Head of caudate nucleus (tissue), 42 donors: ENCODE results near the gene EVC.

ENCODE experiments used
- DNase-seq, 42 donors: peaks; one replicate each; pipeline versions ENCODE4 v3.0.0 to v3.0.0-alpha.2; 2020 to 2021; ENCODE audit warnings: mixed read lengths in 7 of 42
- intact Hi-C: fragments of 100-400 bp; cut with DNase I; formaldehyde crosslinking; loops from one replicate; pipeline ENCODE4 v1.15.0; 2022

The EVC gene

DNA sequence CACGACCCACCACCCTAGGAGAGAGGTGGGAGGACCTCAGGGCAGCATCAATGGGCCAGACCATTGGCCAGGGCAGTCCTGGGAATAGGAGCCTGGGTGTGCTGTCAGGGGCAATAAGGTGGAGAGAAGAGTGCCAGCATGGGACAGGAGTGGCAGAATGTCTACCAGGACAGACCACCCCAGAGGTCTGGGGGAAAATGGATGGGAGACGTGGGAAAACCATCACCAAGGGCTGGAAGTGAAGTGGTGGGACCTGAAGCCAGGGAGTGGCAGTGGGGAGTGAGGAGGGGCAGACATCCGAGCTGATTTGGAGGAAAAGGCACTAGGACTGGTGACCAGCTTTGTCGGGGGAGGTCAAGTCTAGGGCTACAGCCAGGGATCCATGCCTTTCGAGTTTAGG is 3.6 kb upstream of the EVC start:
- intact Hi-C loops, result no loop called here
- DNase-seq, result no peak

DNA sequence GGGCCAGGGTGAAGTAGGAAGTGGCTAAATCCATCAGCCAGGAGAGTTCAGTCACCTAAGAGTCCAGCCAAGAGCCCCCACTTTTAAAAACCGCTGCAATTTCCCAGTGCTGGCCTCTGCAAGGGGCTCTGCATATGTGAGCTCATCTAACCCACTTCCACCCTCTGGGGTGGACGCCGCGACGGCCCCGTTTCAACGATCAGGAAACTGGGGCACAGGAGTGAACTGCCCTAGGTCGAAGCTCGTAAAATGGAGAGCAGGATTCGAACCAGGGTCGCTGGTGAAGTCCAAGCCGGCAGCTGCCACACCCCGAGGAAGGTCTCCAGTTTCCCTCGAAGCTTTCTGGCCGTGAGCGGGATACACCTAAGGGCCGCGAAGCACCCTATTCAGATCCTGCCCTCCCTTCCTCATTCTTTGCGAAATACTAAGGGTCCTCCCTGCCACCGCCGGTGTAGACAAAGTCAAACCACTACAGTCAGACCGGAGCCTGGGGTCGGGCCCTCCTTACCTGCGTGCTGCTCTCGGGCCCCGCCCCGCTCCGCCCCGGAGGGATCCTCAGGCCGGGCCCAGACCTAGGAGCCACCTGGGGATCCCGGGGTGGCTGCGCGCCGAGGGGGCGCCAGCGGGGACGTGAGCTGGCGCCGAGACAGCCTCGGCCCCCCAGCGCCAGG is 3.1 kb upstream of the EVC start:
- DNase-seq, result no peak
- intact Hi-C loops, result no loop called here

DNA sequence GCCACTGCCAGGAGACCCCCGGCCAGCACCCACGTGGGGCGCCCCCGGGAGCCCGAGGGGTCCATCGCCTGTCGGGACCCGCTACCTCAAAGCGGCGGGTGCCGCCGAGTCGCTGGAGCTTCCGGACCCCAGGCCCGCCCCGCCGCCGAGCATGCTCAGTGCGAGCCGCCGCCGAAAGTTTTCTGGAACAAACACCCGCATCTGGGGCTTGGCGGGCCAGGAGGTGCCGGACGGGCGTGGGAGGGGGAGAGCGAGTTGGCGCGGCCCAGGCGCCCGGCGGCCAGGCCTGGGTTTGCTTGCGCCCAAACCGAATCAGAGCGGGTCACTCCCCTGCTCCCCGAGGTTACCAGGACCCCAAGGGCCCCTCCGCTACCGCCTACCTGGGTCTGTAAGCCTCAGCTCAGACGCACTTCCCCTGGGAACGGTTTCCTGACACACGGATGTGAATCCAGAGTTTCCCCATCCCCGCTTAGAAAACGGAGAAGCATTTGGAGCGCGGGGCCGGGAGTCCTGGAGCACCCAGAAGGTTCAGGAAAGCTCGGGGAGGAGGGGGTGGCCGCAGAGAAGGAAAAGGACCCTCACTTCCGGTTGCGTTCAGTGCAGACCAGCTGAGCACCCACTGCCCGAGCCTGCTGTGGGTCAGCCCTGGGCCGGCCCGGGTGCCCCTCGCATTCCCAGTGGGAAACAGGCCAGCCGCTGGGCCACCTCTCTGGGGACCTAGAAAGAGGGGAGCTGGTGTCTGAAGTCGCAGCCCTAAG is 2.4 kb upstream of the EVC start, which contains the start of gene EVC2:
Gene EVC2, minus strand, starts transcription at position 111 of the 758 bp plus-strand sequence. Its CDS starts 46 bp downstream, at position 65.
- DNase-seq, result peak in 28 of 42 donors; percentile 7 to 65 (median 30)
- intact Hi-C loops, result no loop called here

DNA sequence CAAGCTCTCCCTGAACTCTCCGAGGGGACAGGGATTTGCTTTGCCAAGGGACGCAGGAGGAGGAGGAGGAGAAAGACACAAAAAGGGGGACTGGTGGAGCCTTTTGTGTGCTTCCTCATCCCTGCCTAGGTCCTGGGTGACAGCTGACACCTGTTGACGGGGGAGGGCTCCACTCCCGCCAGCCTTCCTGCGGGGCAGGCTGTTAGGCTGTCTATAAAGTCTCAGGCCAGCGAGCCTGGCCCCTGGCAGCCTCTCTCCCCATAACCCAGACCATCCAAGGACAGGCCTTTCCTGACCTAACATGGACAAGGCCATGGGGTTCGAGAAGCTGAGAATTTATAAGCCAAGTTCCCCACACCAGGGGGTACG is 1.8 kb upstream of the EVC start:
- intact Hi-C loops, result no loop called here
- no peak for DNase-seq

DNA sequence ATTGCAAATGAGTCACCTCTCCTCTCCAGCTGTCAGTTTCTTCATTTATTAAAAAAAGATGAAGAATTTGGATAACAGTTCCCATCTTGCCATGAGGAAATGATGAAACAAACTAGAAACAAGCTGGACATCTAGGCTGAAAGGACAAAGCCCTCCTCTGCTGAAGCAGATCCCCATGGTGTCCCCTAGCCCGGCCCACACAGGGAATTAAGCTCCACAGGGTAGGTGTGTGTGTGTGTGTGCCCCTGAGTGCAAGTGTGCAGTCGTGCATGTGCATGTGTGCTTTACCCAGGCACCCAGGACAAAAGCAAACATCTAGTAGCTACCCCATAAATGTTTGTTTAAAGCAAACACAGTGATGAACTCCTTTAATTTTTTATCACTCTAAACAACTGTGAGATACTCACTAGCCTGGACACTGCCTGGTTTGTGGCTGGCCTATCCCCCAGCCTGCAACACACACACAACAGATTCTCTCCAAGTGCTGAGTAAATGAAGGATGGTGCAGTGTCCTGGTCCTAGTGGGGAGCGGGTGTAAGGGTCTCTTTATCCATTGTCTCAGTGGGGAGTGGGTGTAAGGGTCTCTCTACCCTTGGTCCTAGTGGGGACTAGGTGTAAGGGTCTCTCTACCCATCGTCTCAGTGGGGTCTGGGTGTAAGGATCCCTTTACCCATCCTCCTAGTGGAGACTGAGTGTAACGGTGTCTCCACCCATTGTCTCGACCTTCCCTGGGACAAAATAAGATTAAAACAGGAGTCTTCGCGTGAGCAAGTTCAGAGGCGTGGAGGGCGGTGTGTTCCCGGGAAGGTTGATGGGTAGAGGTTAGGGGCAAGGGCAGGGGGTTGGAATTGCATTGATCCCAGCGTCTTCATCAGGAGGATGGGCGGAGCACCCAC is 688 bp upstream of the EVC start:
- DNase-seq, result no peak
- intact Hi-C loops, result no loop called here

DNA sequence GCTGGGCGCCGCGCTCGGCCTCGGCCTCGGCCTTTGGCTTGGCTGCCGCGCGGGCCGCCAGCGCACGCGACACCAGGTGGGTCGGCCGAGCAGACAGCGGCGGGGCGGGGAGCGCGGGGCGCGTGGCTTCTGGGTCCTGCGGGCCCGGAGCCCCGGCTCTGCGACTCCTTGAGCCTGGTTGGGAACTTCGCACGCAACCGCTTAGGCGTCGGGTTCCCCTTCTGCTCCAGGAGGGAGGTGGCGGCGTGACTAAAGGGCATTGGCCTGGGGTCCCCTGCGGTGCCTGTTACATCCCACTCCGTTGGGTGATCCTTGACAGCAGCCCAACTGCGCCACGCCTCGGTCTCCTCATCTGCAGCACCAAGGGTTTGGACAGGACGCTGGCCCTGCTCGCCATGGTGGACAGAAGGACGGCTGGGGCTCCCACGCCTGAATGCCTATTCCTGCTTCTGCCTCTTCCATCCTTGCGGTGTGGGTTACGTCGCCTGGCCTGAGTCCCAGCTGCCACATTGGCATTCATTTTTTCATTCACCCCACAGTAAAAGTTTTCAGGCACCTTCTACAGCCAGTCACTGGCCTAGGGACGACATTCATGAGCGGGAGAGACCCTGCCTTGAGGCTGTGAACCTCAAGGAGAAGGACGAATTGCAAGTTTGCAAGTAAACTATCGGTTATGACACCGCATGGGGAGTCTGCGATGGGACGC is 631 bp downstream of the EVC start:
- intact Hi-C loops, result no loop called here
- peak in 1 of 42 donors; percentile 4 for DNase-seq

DNA sequence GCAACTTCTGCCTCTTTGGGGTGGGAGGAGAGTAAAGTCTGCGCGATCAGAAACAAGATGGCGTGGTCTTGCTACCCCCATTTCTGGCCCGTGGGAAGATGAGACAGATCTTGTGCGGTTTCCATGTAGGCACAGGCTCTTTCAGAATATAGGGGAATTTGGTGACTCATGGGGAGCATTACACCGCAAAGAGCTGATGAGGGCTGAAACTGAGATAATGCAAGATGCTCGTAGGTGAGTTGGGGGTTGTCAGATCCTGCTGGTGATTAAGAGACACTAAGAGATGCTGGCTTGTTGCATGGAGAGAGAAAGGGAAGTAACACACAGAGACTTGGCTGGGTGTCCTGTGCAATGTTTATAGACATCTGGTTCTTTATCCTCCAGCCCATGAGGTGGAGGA is 1.5 kb downstream of the EVC start:
- intact Hi-C loops, result no loop called here
- DNase-seq, result no peak

DNA sequence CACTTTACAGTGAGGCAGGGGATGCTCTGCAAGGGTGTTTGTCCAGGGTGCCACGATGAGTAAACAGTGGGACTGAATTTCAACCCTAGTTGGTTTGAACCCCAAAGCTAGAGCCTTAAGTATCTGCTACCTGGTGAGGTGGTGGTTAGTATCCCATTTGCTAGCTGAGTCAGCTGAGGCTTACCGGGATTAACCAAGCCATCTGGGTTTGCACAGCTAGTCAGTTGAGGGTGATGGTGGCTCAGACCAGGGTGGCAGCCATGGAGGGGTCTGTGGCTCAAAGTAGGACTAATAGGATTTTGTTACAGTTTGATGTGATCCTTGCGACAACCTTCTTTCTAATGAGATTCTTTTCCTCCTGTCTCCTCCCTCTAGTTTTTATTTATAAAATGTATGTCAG is 1.9 kb downstream of the EVC start:
- intact Hi-C loops, result no loop called here
- DNase-seq, result no peak

DNA sequence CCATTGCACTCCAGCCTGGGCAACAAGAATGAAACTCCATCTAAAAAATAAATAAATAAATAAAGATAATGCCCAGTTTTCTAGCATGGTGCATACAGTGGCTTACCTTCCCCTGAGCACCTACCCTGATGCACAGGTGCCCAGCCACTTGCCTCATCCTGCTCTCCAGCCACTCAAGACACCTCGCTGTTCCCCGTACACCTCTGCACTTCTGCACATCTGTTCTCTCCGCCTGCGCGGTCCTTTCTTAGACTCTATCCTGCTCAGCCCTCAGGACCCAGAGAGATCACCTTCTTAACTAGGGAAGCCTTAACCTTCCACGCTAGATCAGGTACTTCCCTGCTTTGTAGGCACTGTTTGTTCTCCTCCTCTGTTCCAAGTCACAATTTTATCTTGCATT is 2.9 kb downstream of the EVC start:
- intact Hi-C loops, result no loop called here
- no peak for DNase-seq

DNA sequence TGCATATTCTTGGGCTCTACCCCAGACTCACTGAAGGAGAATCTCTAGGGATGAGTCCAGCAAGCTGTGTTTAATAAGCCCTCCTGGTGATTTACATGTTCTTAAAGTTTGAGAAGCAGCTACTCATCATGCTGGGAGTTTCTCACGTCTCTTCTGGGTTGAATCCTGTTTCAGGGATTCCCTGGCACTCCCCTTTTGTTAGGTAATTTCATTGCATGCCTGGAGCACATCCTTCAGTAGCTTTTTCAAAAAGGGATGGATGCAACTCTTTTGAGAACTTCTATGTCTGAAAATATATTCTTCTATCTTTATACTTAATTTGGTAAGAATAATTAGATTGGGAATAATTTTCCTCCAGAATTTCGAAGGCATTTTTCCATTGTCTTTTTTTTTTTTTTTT is 4.4 kb downstream of the EVC start:
- intact Hi-C loops, result no loop called here

DNA sequence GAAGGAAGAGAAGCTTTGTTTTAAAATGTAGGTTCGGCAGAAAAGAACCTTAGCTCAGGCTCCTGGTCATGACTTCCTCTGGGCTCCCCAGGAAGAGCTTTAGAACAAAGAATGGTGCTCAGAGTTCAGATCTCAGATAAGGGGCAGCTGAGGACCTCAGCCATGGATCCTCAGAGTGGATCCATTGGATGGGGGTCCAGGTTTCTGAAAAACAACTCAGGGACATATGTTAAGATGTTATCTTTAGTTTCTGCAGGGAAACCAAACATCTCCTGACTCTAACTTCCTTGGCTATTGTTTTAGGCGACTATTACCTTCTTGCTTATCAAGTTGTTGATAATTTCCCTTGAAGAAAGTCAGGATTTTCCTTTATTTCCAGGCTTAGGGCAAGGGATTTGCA is 5.4 kb downstream of the EVC start:
- intact Hi-C loops, result no loop called here
- no peak for DNase-seq

More for the DNA sequence above, 4.4 kb downstream of the EVC start:
- no peak for DNase-seq

DNA sequence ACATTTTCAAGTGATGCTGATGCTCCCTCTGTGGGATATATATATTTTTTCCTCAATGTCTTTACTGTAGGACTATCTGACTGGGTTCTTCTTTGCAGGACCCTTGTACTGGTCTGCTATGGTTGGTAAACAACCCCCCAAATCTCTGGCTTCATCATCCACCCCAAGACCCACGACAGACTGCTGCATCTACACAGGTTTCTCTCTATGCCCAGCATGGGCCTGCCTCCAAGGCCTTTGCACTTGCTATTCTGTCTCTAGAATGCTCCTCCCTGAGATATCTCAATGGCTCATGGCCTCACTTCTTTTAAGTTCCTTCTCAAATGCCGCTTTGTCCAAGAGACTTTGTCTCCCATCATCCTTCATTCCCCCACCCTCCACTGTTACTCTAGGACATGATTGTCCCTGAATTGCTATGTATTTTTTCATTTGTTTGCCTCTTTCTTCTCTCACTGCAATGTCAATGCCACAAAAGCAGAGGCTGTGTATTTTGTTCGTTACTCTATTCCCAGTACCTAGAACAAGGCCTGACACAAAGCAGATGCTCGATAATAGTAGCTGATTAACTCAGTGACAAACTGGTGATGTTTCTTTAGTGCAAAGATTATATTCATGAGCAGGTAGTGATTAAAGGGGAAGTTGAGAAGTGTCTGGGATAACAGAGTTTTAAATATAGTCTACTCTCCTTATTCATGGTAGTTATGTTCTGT is 6.6 kb downstream of the EVC start:
- DNase-seq, result no peak
- intact Hi-C loops, result no loop called here

DNA sequence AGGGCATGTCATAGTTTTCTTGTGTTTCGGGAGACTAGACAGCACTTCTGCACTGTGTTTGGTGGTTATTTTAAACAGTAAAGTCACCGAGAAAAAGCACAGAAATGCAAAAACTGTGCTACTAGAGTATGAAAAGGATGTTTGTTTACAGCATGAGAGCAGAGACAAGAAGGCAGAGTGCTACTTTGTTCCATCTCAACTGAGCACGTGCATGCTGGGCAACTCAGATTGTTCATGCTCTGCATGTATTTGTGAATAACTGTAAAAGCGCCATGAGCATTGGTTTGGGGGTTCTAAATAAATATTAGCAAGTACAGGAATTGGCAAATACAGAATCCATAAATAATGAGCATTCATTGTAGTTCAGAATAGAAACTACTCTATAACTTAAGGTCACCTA is 7.4 kb downstream of the EVC start:
- intact Hi-C loops, result no loop called here

DNA sequence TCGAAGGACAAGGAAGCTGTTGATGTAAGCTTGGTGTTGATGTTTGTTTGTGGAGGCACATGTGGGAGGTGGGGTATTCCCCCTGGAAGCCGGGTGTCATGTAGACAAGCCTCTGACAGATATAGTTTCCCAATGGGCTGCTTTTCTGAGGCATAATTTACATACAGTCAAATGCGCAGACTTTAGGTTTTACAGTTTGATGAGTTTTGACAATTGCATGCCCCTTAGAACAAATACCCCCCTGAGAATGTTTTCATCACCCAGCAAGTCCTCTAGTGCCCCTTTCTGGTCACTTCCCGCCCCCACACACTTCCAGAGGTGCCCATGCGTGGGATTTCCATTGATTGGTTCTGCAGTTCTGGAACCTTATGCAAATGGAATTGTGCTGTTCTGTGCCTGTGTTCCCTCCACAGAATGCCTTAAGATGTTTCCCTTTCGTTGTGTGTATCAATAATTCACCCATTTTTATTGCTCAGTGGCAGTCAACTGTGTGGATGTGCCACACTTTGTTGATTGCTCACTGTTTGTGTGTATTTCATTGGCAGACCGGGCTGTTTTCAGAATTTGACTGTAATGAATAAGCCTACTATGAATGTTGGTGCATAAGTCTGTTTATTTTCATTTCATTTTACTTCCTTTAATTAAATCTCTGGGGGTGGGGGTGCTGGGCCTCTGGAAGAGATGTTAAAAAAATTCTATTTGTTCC is 8.5 kb downstream of the EVC start:
- DNase-seq, result no peak
- intact Hi-C loops, result no loop called here

More for the DNA sequence above, 7.4 kb downstream of the EVC start:
- DNase-seq, result no peak

DNA sequence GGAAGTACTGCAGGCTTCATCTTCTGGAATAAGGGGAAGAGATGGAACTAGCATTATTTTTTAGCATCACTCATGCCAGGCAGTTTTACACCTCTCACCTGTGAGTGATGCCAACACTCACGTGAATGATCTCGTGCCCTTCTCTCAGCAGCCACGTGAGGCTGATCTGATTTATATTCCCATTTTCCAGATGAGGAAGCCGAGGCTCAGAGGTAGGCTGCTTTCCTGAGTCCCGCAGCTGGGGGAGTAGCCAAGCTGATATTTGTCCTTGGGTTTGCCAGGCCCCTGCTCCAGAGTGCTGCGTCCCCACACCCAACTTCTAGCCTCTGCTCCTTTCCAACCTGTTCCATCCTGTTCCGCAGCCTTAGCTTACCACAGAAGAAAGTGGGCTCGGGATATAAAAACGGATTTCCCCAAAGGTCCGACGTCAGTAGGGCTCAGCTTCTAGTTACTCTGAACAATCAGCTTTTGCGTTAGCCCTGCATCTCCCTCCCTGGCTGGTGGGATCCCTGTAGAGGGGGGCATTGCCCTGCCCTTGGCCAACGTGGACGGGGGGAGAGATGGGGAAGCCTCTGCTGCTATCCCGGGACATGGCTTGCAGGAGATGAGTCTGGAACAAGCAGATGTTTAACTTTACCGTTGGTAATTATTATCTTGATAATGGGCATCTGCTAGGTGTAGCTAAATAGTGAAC is 9.3 kb downstream of the EVC start:
- DNase-seq, result no peak

DNA sequence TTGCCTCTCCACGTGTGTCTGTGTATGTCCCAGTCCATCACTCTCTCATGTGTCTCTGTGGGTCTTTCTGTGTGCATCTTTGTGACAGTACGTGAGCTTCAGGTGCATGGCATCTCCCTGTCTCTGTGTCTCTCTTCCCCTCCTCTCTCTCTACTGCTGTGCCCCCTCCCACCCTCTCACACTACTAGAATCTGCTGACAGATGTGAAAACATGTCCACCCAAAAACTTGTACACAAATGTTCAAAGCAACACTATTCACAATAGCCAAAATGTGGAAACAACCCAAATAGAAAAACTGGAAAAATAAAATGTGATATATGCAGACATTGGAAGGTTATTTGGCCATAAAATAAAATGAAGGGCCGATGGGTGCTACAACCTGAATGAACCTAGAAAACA is 10.0 kb downstream of the EVC start:
- intact Hi-C loops, result no loop called here
- DNase-seq, result no peak

More for the DNA sequence above, 9.3 kb downstream of the EVC start:
- intact Hi-C loops, result no loop called here

DNA sequence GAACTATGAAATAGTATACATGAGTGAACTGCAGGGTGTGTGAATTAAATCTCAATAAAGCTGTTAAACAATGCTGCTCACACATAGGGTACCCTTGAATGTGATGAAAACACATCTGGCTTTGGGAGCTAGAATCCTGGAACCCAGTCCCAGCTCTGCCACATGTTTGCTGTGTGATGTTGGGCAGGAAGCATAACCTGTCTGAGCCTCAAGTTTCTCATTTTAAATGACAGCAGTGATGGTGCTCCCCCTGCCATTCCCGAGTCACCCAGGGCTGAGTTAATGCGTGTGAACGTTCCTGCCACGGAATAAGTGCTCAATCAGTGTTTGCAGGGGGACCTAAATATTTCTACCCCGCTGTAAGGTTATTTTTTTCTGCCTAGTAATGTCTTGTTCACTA is 10.9 kb downstream of the EVC start:
- intact Hi-C loops, result no loop called here
- no peak for DNase-seq

DNA sequence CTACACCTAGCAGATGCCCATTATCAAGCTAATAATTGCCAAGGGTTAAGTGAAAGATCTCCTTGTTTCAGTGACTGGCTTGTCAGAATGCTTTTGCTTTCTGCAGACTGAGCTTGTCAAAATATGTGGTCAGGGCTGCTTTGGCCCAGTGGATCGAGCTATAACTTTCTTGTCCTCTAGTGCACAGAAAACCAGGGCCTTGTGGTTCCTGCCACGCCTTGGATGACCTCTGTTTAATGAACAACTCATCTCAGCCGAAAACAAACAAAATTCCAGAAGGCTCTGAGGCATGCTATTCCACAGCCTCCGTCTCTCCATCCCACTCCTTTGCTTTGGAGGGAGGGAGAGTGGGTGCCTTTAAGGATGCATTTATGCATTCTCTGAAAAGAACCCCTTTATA is 11.3 kb downstream of the EVC start:
- DNase-seq, result no peak
- intact Hi-C loops, result no loop called here
